Ishikawa (cell line): ENCODE measurements around the gene BLOC1S2.

ENCODE experiments used
- CEBPB ChIP-seq: IDR thresholded peaks from 2 replicates; pipeline ENCODE4 v1.6.1; 2012
- CREB1 ChIP-seq: IDR thresholded peaks from 2 replicates; pipeline ENCODE4 v1.6.1; 2012; ENCODE audit warnings: low read depth
- EP300 ChIP-seq: IDR thresholded peaks from 2 replicates; pipeline ENCODE4 v1.6.1; 2012; ENCODE audit warnings: borderline replicate concordance
- FOXM1 ChIP-seq: IDR thresholded peaks from 2 replicates; pipeline ENCODE4 v1.6.1; 2012; ENCODE audit warnings: low read depth, borderline replicate concordance
- NFIC ChIP-seq: IDR thresholded peaks from 2 replicates; pipeline ENCODE4 v1.6.1; 2012
- RAD21 ChIP-seq: IDR thresholded peaks from 2 replicates; pipeline ENCODE4 v1.6.1; 2012; ENCODE audit warnings: low read depth
- TCF12 ChIP-seq: IDR thresholded peaks from 2 replicates; pipeline ENCODE4 v1.6.1; 2012; ENCODE audit warnings: low read depth
- TEAD4 ChIP-seq: IDR thresholded peaks from 2 replicates; pipeline ENCODE4 v1.6.1; 2012
- YY1 ChIP-seq: IDR thresholded peaks from 2 replicates; pipeline ENCODE4 v1.6.1; 2012; ENCODE audit warnings: low read depth
- ZBTB7A ChIP-seq: IDR thresholded peaks from 2 replicates; pipeline ENCODE4 v1.6.1; 2012; ENCODE audit warnings: low read depth
- TF ChIP-seq, protein P1 (sequence below): IDR thresholded peaks from 2 replicates; pipeline ENCODE4 v1.6.1; 2012; ENCODE audit warnings: low read depth, mild to moderate bottlenecking
- TF ChIP-seq, protein P2 (sequence below): IDR thresholded peaks from 2 replicates; pipeline ENCODE4 v1.6.1; 2012

DNA sequence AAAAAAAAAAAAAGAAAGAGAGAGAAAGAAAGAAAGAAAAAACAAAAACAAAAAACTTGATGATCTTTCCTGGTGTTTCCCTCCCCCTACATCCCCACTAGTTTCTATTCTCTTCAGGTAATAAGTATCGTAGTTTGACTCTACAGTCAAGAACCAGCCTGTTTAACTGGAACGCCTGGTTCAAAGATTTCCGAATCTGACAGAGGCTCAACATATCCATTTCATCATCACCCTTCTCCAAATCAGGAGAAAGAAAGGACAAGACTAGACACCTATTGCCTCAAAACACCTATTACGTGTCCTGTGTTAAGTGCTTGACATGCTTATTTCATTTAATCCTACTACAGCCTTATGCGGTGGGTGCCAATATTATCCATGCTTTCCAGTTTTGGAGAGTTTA lies 20.4 kb upstream of the BLOC1S2 start:
- TF ChIP-seq TEAD4, result no peak
- TF ChIP-seq TCF12, result no peak
- TF ChIP-seq, protein P1, sequence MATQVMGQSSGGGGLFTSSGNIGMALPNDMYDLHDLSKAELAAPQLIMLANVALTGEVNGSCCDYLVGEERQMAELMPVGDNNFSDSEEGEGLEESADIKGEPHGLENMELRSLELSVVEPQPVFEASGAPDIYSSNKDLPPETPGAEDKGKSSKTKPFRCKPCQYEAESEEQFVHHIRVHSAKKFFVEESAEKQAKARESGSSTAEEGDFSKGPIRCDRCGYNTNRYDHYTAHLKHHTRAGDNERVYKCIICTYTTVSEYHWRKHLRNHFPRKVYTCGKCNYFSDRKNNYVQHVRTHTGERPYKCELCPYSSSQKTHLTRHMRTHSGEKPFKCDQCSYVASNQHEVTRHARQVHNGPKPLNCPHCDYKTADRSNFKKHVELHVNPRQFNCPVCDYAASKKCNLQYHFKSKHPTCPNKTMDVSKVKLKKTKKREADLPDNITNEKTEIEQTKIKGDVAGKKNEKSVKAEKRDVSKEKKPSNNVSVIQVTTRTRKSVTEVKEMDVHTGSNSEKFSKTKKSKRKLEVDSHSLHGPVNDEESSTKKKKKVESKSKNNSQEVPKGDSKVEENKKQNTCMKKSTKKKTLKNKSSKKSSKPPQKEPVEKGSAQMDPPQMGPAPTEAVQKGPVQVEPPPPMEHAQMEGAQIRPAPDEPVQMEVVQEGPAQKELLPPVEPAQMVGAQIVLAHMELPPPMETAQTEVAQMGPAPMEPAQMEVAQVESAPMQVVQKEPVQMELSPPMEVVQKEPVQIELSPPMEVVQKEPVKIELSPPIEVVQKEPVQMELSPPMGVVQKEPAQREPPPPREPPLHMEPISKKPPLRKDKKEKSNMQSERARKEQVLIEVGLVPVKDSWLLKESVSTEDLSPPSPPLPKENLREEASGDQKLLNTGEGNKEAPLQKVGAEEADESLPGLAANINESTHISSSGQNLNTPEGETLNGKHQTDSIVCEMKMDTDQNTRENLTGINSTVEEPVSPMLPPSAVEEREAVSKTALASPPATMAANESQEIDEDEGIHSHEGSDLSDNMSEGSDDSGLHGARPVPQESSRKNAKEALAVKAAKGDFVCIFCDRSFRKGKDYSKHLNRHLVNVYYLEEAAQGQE, result no peak
- no peak for TF ChIP-seq FOXM1
- TF ChIP-seq EP300, result no peak
- TF ChIP-seq, protein P2, sequence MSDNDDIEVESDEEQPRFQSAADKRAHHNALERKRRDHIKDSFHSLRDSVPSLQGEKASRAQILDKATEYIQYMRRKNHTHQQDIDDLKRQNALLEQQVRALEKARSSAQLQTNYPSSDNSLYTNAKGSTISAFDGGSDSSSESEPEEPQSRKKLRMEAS, result no peak
- TF ChIP-seq CREB1, result no peak
- no peak for TF ChIP-seq ZBTB7A
- TF ChIP-seq YY1, result no peak
- TF ChIP-seq CEBPB, result no peak
- TF ChIP-seq RAD21, result no peak
- no peak for TF ChIP-seq NFIC
